WTC11 (cell line): ENCODE results near the gene CETN2. TPM values are rescaled to one million over a fixed set of nuclear protein-coding genes. Genes with fewer than 3 reads are reported as not detected.
A peak's percentile ranks its signal among the peaks of the same experiment; 100 is the strongest.
"Not testable (repeated sequence)": the region's sequence is repeated elsewhere in the genome, so short reads cannot be mapped to it uniquely, and the experiment has no call there.

Experiments
- ATAC-seq: fragments of 200-7000 bp; cut with Tn5 transposase; 2 replicates; pipeline ENCODE4 v1.10.0; 2021; ENCODE audit warnings: mild to moderate bottlenecking, moderate library complexity
- CTCF ChIA-PET: fragments of 300-600 bp; sonication (Branson Sonifier 250); formaldehyde crosslinking; loops from one replicate; lab custom pipeline; 2021; ENCODE audit warnings: antibody characterized with exemption; lab: Charles Lee
- POLR2A ChIA-PET: fragments of 350-600 bp; sonication (Branson Sonifier 250); formaldehyde crosslinking; loops from one replicate; lab custom pipeline; 2021; ENCODE audit warnings: antibody characterized with exemption; lab: Charles Lee
- DNase-seq: peaks from one replicate; pipeline ENCODE4 v3.0.0; 2021; ENCODE audit warnings: low spot score
- H3K27ac Mint-ChIP-seq: 2 replicates; pipeline ENCODE4 v1.8.0; 2021; ENCODE audit warnings: mixed read lengths
- H3K27me3 Mint-ChIP-seq: 2 replicates; pipeline ENCODE4 v1.8.0; 2021; ENCODE audit warnings: low read depth, mild to moderate bottlenecking, moderate library complexity, mixed read lengths
- H3K36me3 Mint-ChIP-seq: 2 replicates; pipeline ENCODE4 v1.8.0; 2021; ENCODE audit warnings: mixed read lengths
- H3K4me1 Mint-ChIP-seq: 2 replicates; pipeline ENCODE4 v1.8.0; 2022; ENCODE audit warnings: mixed read lengths
- H3K4me3 Mint-ChIP-seq: 2 replicates; pipeline ENCODE4 v1.8.0; 2021; ENCODE audit warnings: mild to moderate bottlenecking, moderate library complexity, mixed read lengths
- H3K9me3 Mint-ChIP-seq: 2 replicates; pipeline ENCODE4 v1.8.0; 2021; ENCODE audit warnings: mixed read lengths
- FOXP1 ChIP-seq: sonication (generic); formaldehyde crosslinking; IDR thresholded peaks from 2 replicates; pipeline ENCODE4 v1.8.0; 2022; ENCODE audit warnings: missing genetic modification reagents, mild to moderate bottlenecking, moderate library complexity, borderline replicate concordance
- IRF2 ChIP-seq: sonication (generic); formaldehyde crosslinking; IDR thresholded peaks from 2 replicates; pipeline ENCODE4 v1.8.0; 2022; ENCODE audit warnings: low read depth, missing genetic modification reagents, borderline replicate concordance
- SP1 ChIP-seq: sonication (generic); formaldehyde crosslinking; conservative IDR thresholded peaks from 2 replicates; pipeline ENCODE4 v1.8.1; 2022; ENCODE audit warnings: missing genetic modification reagents
- TEAD1 ChIP-seq: sonication (generic); formaldehyde crosslinking; IDR thresholded peaks from 2 replicates; pipeline ENCODE4 v1.8.0; 2022; ENCODE audit warnings: mild to moderate bottlenecking, missing genetic modification reagents
- ZNF219 ChIP-seq: sonication (generic); formaldehyde crosslinking; IDR thresholded peaks from 2 replicates; pipeline ENCODE4 v1.8.0; 2023; ENCODE audit warnings: missing genetic modification reagents, mild to moderate bottlenecking, borderline replicate concordance
- total RNA-seq: library from RNA; stranded (reverse); gene quantifications from 3 replicates; pipeline ENCODE4 v1.2.3, GENCODE V29; 2021
- TF ChIP-seq, protein P1 (sequence below): sonication (generic); formaldehyde crosslinking; IDR thresholded peaks from 2 replicates; pipeline ENCODE4 v1.8.1; 2022; ENCODE audit warnings: low read depth, mild to moderate bottlenecking, moderate library complexity, missing genetic modification reagents, borderline replicate concordance
- TF ChIP-seq, protein P2 (sequence below): sonication (generic); formaldehyde crosslinking; IDR thresholded peaks from 2 replicates; pipeline ENCODE4 v1.8.0; 2023; ENCODE audit warnings: missing genetic modification reagents
- TF ChIP-seq, protein P3 (sequence below): sonication (generic); formaldehyde crosslinking; IDR thresholded peaks from 2 replicates; pipeline ENCODE4 v1.8.1; 2023; ENCODE audit warnings: mild to moderate bottlenecking, missing genetic modification reagents, borderline replicate concordance
- TF ChIP-seq, protein P4 (sequence below): sonication (generic); formaldehyde crosslinking; IDR thresholded peaks from 2 replicates; pipeline ENCODE4 v1.8.1; 2023; ENCODE audit warnings: mild to moderate bottlenecking, missing genetic modification reagents

CETN2 gene
- total RNA-seq, 1 experiment from 2014 or later: 20.5 TPM

DNA sequence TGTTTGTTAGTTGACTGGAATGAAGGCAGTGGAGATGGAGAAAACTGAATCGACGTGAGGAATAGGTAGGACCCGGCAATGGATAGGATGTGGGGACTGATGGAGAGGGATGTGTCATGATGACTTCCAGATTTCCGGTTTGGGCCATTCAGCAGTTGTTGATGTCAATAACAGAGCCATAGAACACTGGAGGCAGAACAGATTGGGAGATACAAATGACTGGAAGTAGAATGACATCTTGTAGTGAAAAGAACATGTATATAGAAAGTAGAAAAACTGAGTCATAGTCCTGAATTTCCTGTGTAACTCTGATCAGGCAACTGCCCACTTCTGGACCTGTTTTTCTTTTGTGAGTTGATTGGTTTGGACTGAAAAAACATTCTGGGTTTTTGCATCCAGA lies 24.5 kb downstream of the CETN2 start:
- TF ChIP-seq, protein P1, sequence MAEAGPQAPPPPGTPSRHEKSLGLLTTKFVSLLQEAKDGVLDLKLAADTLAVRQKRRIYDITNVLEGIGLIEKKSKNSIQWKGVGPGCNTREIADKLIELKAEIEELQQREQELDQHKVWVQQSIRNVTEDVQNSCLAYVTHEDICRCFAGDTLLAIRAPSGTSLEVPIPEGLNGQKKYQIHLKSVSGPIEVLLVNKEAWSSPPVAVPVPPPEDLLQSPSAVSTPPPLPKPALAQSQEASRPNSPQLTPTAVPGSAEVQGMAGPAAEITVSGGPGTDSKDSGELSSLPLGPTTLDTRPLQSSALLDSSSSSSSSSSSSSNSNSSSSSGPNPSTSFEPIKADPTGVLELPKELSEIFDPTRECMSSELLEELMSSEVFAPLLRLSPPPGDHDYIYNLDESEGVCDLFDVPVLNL (CRISPR knock-in tag): no peak
- Mint-ChIP-seq H3K27me3 (peaks cover 8% of the 10 kb centered on the region), H3K27ac (no peak overlapping the region), H3K4me3 (no peak overlapping the region), H3K36me3 (no peaks in the 10 kb centered on the region), H3K9me3 (no peaks in the 10 kb centered on the region), H3K4me1 (no peaks in the 10 kb centered on the region)
- ATAC-seq (no peak), DNase-seq (no peak)
- ChIA-PET CTCF (no interaction called here), POLR2A (no interaction called here)

DNA sequence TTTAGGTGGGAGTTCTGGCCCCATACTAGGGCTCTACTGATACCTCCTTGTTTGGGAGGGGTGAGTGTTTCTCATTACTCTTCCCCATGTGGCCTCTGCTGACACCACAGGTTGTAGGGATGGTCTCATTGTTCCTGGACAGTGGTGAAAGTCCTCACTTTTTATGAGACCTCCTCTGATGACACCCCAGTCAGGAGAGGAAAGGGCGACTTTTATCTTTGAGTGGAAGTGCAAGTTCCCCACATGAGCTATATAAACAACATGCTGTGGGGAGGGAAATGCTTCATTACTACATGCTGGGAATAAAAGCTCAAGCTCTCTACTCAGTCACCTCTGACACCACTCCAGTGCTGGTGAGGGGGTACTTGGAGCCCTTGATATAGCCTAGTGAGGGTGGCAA lies 31.6 kb downstream of the CETN2 start:
- ChIA-PET POLR2A (no interaction called here), CTCF (no interaction called here)
- no peaks in the 10 kb centered on the region for H3K9me3 Mint-ChIP-seq
- peaks cover 22% of the 10 kb centered on the region for H3K27me3 Mint-ChIP-seq
- no peak for DNase-seq
- no peaks in the 10 kb centered on the region for H3K4me1 Mint-ChIP-seq
- ATAC-seq: no peak
- H3K36me3 Mint-ChIP-seq: no peaks in the 10 kb centered on the region
- no peak overlapping the region for H3K4me3 Mint-ChIP-seq
- H3K27ac Mint-ChIP-seq: no peak overlapping the region
- TF ChIP-seq, protein P2, sequence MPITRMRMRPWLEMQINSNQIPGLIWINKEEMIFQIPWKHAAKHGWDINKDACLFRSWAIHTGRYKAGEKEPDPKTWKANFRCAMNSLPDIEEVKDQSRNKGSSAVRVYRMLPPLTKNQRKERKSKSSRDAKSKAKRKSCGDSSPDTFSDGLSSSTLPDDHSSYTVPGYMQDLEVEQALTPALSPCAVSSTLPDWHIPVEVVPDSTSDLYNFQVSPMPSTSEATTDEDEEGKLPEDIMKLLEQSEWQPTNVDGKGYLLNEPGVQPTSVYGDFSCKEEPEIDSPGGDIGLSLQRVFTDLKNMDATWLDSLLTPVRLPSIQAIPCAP: no peak
- TF ChIP-seq IRF2 (CRISPR knock-in tag) (no peak), TEAD1 (CRISPR knock-in tag) (no peak), FOXP1 (no peak), SP1 (CRISPR knock-in tag) (no peak), ZNF219 (CRISPR knock-in tag) (no peak)
- TF ChIP-seq, protein P3, sequence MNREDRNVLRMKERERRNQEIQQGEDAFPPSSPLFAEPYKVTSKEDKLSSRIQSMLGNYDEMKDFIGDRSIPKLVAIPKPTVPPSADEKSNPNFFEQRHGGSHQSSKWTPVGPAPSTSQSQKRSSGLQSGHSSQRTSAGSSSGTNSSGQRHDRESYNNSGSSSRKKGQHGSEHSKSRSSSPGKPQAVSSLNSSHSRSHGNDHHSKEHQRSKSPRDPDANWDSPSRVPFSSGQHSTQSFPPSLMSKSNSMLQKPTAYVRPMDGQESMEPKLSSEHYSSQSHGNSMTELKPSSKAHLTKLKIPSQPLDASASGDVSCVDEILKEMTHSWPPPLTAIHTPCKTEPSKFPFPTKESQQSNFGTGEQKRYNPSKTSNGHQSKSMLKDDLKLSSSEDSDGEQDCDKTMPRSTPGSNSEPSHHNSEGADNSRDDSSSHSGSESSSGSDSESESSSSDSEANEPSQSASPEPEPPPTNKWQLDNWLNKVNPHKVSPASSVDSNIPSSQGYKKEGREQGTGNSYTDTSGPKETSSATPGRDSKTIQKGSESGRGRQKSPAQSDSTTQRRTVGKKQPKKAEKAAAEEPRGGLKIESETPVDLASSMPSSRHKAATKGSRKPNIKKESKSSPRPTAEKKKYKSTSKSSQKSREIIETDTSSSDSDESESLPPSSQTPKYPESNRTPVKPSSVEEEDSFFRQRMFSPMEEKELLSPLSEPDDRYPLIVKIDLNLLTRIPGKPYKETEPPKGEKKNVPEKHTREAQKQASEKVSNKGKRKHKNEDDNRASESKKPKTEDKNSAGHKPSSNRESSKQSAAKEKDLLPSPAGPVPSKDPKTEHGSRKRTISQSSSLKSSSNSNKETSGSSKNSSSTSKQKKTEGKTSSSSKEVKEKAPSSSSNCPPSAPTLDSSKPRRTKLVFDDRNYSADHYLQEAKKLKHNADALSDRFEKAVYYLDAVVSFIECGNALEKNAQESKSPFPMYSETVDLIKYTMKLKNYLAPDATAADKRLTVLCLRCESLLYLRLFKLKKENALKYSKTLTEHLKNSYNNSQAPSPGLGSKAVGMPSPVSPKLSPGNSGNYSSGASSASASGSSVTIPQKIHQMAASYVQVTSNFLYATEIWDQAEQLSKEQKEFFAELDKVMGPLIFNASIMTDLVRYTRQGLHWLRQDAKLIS (CRISPR knock-in tag): no peak
- TF ChIP-seq, protein P4, sequence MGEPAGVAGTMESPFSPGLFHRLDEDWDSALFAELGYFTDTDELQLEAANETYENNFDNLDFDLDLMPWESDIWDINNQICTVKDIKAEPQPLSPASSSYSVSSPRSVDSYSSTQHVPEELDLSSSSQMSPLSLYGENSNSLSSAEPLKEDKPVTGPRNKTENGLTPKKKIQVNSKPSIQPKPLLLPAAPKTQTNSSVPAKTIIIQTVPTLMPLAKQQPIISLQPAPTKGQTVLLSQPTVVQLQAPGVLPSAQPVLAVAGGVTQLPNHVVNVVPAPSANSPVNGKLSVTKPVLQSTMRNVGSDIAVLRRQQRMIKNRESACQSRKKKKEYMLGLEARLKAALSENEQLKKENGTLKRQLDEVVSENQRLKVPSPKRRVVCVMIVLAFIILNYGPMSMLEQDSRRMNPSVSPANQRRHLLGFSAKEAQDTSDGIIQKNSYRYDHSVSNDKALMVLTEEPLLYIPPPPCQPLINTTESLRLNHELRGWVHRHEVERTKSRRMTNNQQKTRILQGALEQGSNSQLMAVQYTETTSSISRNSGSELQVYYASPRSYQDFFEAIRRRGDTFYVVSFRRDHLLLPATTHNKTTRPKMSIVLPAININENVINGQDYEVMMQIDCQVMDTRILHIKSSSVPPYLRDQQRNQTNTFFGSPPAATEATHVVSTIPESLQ (CRISPR knock-in tag): no peak
- TF ChIP-seq, all 79 proteins: peak for 0

DNA sequence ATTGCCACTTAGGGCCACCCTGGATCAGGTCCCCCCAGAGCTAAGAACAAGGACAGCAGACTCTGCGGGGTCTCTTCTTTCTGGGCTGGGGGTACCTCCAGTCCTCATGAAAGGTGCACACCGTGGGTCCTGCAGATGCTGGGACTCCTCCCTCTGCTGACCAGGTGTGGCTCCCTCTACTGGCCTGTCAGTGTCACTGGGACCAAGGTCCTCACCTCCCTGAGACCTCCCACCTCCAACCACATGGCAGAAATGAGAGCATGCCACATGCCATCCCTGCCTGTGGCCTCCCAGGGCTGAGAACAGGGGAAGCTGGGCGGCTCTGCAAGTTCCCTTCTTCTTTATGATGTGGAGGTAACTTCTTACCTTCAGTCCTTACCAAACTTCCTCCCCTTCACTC lies 43.5 kb downstream of the CETN2 start:
- DNase-seq, H3K4me1 Mint-ChIP-seq, H3K27ac Mint-ChIP-seq, H3K4me3 Mint-ChIP-seq, H3K36me3 Mint-ChIP-seq, H3K9me3 Mint-ChIP-seq, CTCF ChIA-PET, POLR2A ChIA-PET, H3K27me3 Mint-ChIP-seq: not testable (repeated sequence)
- ATAC-seq: peak; percentile 96

Other genes with a start within 250 kb of the CETN2 start
- 8.6 to 9.1 TPM (median 8.8 TPM) in 3 replicates for gene GABRQ, start 192.9 kb downstream of the CETN2 start, total RNA-seq
- gene MAGEA3, start 132.0 kb downstream of the CETN2 start, total RNA-seq: 0.80 to 1.8 TPM (median 1.1 TPM) in 3 replicates
- not detected in 3 replicates for gene CSAG2, start 121.5 kb downstream of the CETN2 start, total RNA-seq
- gene MAGEA2B, start 116.1 kb downstream of the CETN2 start, total RNA-seq: 12.3 to 13.8 TPM (median 13.7 TPM) in 3 replicates
- 0.33 to 1.8 TPM (median 1.5 TPM) in 3 replicates for gene CSAG1, start 97.0 kb downstream of the CETN2 start, total RNA-seq
- gene MAGEA12, start 97.0 kb downstream of the CETN2 start, total RNA-seq: 0.57 to 1.3 TPM (median 1.2 TPM) in 3 replicates
- 6.7 to 14.0 TPM (median 9.2 TPM) in 3 replicates for gene MAGEA2, start 76.9 kb downstream of the CETN2 start, total RNA-seq
- gene CSAG3, start 71.5 kb downstream of the CETN2 start, total RNA-seq: 13.0 to 14.1 TPM (median 13.2 TPM) in 3 replicates
- gene MAGEA6, start 61.1 kb downstream of the CETN2 start, total RNA-seq: 0.30 to 1.0 TPM (median 0.60 TPM) in 3 replicates
- gene NSDHL, start 306 bp upstream of the CETN2 start, total RNA-seq: 22.5 to 26.1 TPM (median 25.9 TPM) in 3 replicates
- 8.2 to 10.9 TPM (median 10.3 TPM) in 3 replicates for gene ZNF185, start 67.3 kb upstream of the CETN2 start, total RNA-seq
- 0.13 to 0.27 TPM (median 0.25 TPM) in 3 replicates for gene PNMA5, start 163.4 kb upstream of the CETN2 start, total RNA-seq
- 3.7 to 6.5 TPM (median 5.8 TPM) in 3 replicates for gene PNMA3, start 225.7 kb upstream of the CETN2 start, total RNA-seq
- 4.4 to 5.1 TPM (median 4.5 TPM) in 3 replicates for gene PNMA6A, start 241.7 kb upstream of the CETN2 start, total RNA-seq